ENCODE results near the gene TSPAN9.

The TSPAN9 gene

GRCh38 chr12:3243376-3244084 is 166.4 kb downstream of the TSPAN9 start:
- Mint-ChIP-seq H3K4me3 (no peak overlapping the region), H3K4me1 (no peaks in the 10 kb centered on the region), H3K27me3 (no peaks in the 10 kb centered on the region), H3K36me3 (no peaks in the 10 kb centered on the region), H3K27ac (no peak overlapping the region), H3K9me3 (no peaks in the 10 kb centered on the region)

GRCh38 chr12:3244219-3244750 is 167.1 kb downstream of the TSPAN9 start:
- Mint-ChIP-seq H3K4me1 (peaks cover 4% of the 10 kb centered on the region), H3K27me3 (no peaks in the 10 kb centered on the region), H3K9me3 (no peaks in the 10 kb centered on the region), H3K36me3 (no peaks in the 10 kb centered on the region), H3K27ac (no peak overlapping the region), H3K4me3 (no peak overlapping the region)

- Mint-ChIP-seq H3K36me3 (no peaks in the 10 kb centered on the region), H3K4me3 (no peak overlapping the region), H3K9me3 (no peaks in the 10 kb centered on the region), H3K27ac (no peak overlapping the region), H3K4me1 (peaks cover 6% of the 10 kb centered on the region), H3K27me3 (no peaks in the 10 kb centered on the region)
Observed at GRCh38 chr12:3246253-3246652, 169.1 kb downstream of the TSPAN9 start.

- Mint-ChIP-seq H3K4me1 (peaks cover 6% of the 10 kb centered on the region), H3K4me3 (no peak overlapping the region), H3K27ac (no peak overlapping the region), H3K9me3 (no peaks in the 10 kb centered on the region), H3K36me3 (no peaks in the 10 kb centered on the region), H3K27me3 (no peaks in the 10 kb centered on the region)
Observed at GRCh38 chr12:3247077-3247476, 169.9 kb downstream of the TSPAN9 start.

GRCh38 chr12:3247629-3248161 is 170.5 kb downstream of the TSPAN9 start:
- Mint-ChIP-seq H3K27ac (no peak overlapping the region), H3K36me3 (no peaks in the 10 kb centered on the region), H3K4me3 (no peak overlapping the region), H3K9me3 (no peaks in the 10 kb centered on the region), H3K4me1 (peaks cover 6% of the 10 kb centered on the region), H3K27me3 (no peaks in the 10 kb centered on the region)

GRCh38 chr12:3249081-3249800 is 172.1 kb downstream of the TSPAN9 start:
- H3K27ac Mint-ChIP-seq: peak overlapping the region; percentile 30
- peaks cover 6% of the 10 kb centered on the region for H3K4me1 Mint-ChIP-seq
- no peaks in the 10 kb centered on the region for H3K9me3 Mint-ChIP-seq
- H3K4me3 Mint-ChIP-seq: no peak overlapping the region
- no peaks in the 10 kb centered on the region for H3K27me3 Mint-ChIP-seq
- H3K36me3 Mint-ChIP-seq: no peaks in the 10 kb centered on the region

- Mint-ChIP-seq H3K27me3 (no peaks in the 10 kb centered on the region), H3K36me3 (no peaks in the 10 kb centered on the region), H3K4me3 (no peak overlapping the region), H3K27ac (no peak overlapping the region), H3K9me3 (no peaks in the 10 kb centered on the region), H3K4me1 (peaks cover 6% of the 10 kb centered on the region)
Observed at GRCh38 chr12:3250034-3250433, 172.9 kb downstream of the TSPAN9 start.

- peaks cover 6% of the 10 kb centered on the region for H3K4me1 Mint-ChIP-seq
- H3K36me3 Mint-ChIP-seq: no peaks in the 10 kb centered on the region
- H3K27ac Mint-ChIP-seq: no peak overlapping the region
- no peaks in the 10 kb centered on the region for H3K27me3 Mint-ChIP-seq
- H3K4me3 Mint-ChIP-seq: no peak overlapping the region
- H3K9me3 Mint-ChIP-seq: no peaks in the 10 kb centered on the region
Observed at GRCh38 chr12:3250576-3250975, 173.4 kb downstream of the TSPAN9 start.

GRCh38 chr12:3251067-3251466 is 173.9 kb downstream of the TSPAN9 start:
- Mint-ChIP-seq H3K9me3 (no peaks in the 10 kb centered on the region), H3K36me3 (no peaks in the 10 kb centered on the region), H3K27ac (no peak overlapping the region), H3K4me1 (peaks cover 6% of the 10 kb centered on the region), H3K27me3 (no peaks in the 10 kb centered on the region), H3K4me3 (no peak overlapping the region)

- H3K27ac Mint-ChIP-seq: no peak overlapping the region
- H3K4me3 Mint-ChIP-seq: no peak overlapping the region
- no peaks in the 10 kb centered on the region for H3K36me3 Mint-ChIP-seq
- peaks cover 6% of the 10 kb centered on the region for H3K4me1 Mint-ChIP-seq
- H3K27me3 Mint-ChIP-seq: no peaks in the 10 kb centered on the region
- no peaks in the 10 kb centered on the region for H3K9me3 Mint-ChIP-seq
Observed at GRCh38 chr12:3251691-3252090, 174.5 kb downstream of the TSPAN9 start.

- H3K4me3 Mint-ChIP-seq: no peak overlapping the region
- H3K36me3 Mint-ChIP-seq: no peaks in the 10 kb centered on the region
- H3K27ac Mint-ChIP-seq: no peak overlapping the region
Observed at GRCh38 chr12:3252450-3252891, 175.3 kb downstream of the TSPAN9 start.

GRCh38 chr12:3253682-3254275 is 176.6 kb downstream of the TSPAN9 start:
- Mint-ChIP-seq H3K36me3 (no peaks in the 10 kb centered on the region), H3K27me3 (no peaks in the 10 kb centered on the region), H3K9me3 (no peaks in the 10 kb centered on the region), H3K27ac (no peak overlapping the region), H3K4me3 (no peak overlapping the region), H3K4me1 (peaks cover 6% of the 10 kb centered on the region)

More at GRCh38 chr12:3252450-3252891, 175.3 kb downstream of the TSPAN9 start:
- H3K4me1 Mint-ChIP-seq: peaks cover 6% of the 10 kb centered on the region
- H3K27me3 Mint-ChIP-seq: no peaks in the 10 kb centered on the region
- no peaks in the 10 kb centered on the region for H3K9me3 Mint-ChIP-seq

GRCh38 chr12:3255057-3255456 is 177.9 kb downstream of the TSPAN9 start:
- no peaks in the 10 kb centered on the region for H3K4me1 Mint-ChIP-seq
- H3K27me3 Mint-ChIP-seq: no peaks in the 10 kb centered on the region
- H3K36me3 Mint-ChIP-seq: no peaks in the 10 kb centered on the region
- H3K27ac Mint-ChIP-seq: no peak overlapping the region
- no peak overlapping the region for H3K4me3 Mint-ChIP-seq
- H3K9me3 Mint-ChIP-seq: no peaks in the 10 kb centered on the region

GRCh38 chr12:3256103-3256631 is 179.0 kb downstream of the TSPAN9 start:
- H3K9me3 Mint-ChIP-seq: no peaks in the 10 kb centered on the region
- no peaks in the 10 kb centered on the region for H3K36me3 Mint-ChIP-seq
- no peaks in the 10 kb centered on the region for H3K27me3 Mint-ChIP-seq
- H3K27ac Mint-ChIP-seq: no peak overlapping the region
- no peak overlapping the region for H3K4me3 Mint-ChIP-seq
- no peaks in the 10 kb centered on the region for H3K4me1 Mint-ChIP-seq

GRCh38 chr12:3257411-3257810 is 180.2 kb downstream of the TSPAN9 start:
- Mint-ChIP-seq H3K9me3 (no peaks in the 10 kb centered on the region), H3K4me3 (no peak overlapping the region), H3K27me3 (no peaks in the 10 kb centered on the region), H3K27ac (no peak overlapping the region), H3K4me1 (no peaks in the 10 kb centered on the region), H3K36me3 (no peaks in the 10 kb centered on the region)
